Esophagus muscularis mucosa (tissue), 4 donors: ENCODE results near the gene UHMK1. TPM values are rescaled to one million over a fixed set of nuclear protein-coding genes. Genes with fewer than 3 reads are reported as not detected.
"Not testable (repeated sequence)": the region's sequence is repeated elsewhere in the genome, so short reads cannot be mapped to it uniquely, and the experiment has no call there.

Source experiments
- DNase-seq: peaks from one replicate; pipeline ENCODE4 v3.0.0-alpha.2; 2017; ENCODE audit errors: extremely low spot score
- H3K27ac ChIP-seq, 4 donors: fragments of 200-600 bp; sonication (generic); replicated peaks in 1 of 4; 1 replicate in 3 of 4; 2 replicates in 1 of 4; pipeline ENCODE4 v1.5.1; 2016 to 2019; ENCODE audit warnings: mild to moderate bottlenecking in 1 of 4
- H3K27me3 ChIP-seq, 4 donors: fragments of 200-600 bp; sonication (generic); one replicate each; pipeline versions ENCODE4 v1.5.1 to v1.6.0; 2016 to 2019
- H3K36me3 ChIP-seq, 4 donors: fragments of 200-600 bp; sonication (generic); one replicate each; pipeline ENCODE4 v1.5.1; 2016 to 2019
- H3K4me1 ChIP-seq, 4 donors: fragments of 200-600 bp; sonication (generic); one replicate each; pipeline ENCODE4 v1.5.1; 2016 to 2019
- H3K4me3 ChIP-seq, 4 donors: fragments of 200-600 bp; sonication (generic); 1 replicate in 2 of 4; 2 replicates in 2 of 4; pipeline ENCODE4 v1.5.1; 2016 to 2019; ENCODE audit warnings: mild to moderate bottlenecking in 4 of 4, moderate library complexity in 1 of 4
- H3K9me3 ChIP-seq, 4 donors: fragments of 200-600 bp; sonication (generic); 1 replicate in 3 of 4; 2 replicates in 1 of 4; pipeline ENCODE4 v1.5.1; 2016 to 2019
- CTCF ChIP-seq, 3 experiments: fragments of 200-600 bp in 2 of 3; fragments of 450-650 bp in 1 of 3; sonication (generic) in 2 of 3; IDR thresholded peaks; one replicate each; pipeline ENCODE4 v1.5.1; 2017 to 2019; ENCODE audit warnings: antibody characterized with exemption in 3 of 3, mild to moderate bottlenecking in 2 of 3, moderate library complexity in 1 of 3
- EP300 ChIP-seq: sonication (generic); formaldehyde crosslinking; IDR thresholded peaks from one replicate; pipeline ENCODE4 v1.6.1; 2017; ENCODE audit warnings: antibody characterized with exemption
- POLR2A ChIP-seq: fragments of 450-650 bp; IDR thresholded peaks from one replicate; pipeline ENCODE4 v1.6.1; 2017; ENCODE audit warnings: antibody characterized with exemption, moderate library complexity, mild to moderate bottlenecking, low read depth
- POLR2AphosphoS5 ChIP-seq, 2 donors: sonication (generic); formaldehyde crosslinking; IDR thresholded peaks; one replicate each; pipeline ENCODE4 v1.6.1; 2017; ENCODE audit warnings: antibody characterized with exemption in 2 of 2
- WGBS: methylation state at CpG from one replicate; pipeline ENCODE4 v1.1.5; 2018; 5-methylcytosine and 5-hydroxymethylcytosine counted together
- intact Hi-C: fragments of 100-400 bp; cut with DNase I; formaldehyde crosslinking; loops from one replicate; pipeline ENCODE4 v1.15.1; 2023
- total RNA-seq, 4 donors: library from RNA; depleted of rRNA; stranded (reverse); fragments of >200 nt; gene quantifications; one replicate each; pipeline versions ENCODE4 v1.1.0 to v1.2.1, GENCODE V29; 2016

Gene UHMK1
- total RNA-seq, 4 donors from 2014 or later, result 25.3 to 34.4 (median 30.6) TPM

GRCh38 chr1:162568802-162569201, 71.2 kb downstream of the UHMK1 start:
- peak in 1 of 2 donors; percentile 2 for TF ChIP-seq POLR2AphosphoS5 (IDR thresholded peaks at IDR 0.05)
- no peak for TF ChIP-seq CTCF (IDR thresholded peaks at IDR 0.05)
- no peak for TF ChIP-seq POLR2A
- TF ChIP-seq EP300, result no peak
- Histone ChIP-seq H3K27ac (peak overlapping the region in 1 of 4 donors; percentile 17), H3K27me3 (no peaks in the 10 kb centered on the region), H3K4me1 (peaks cover 6 to 54% (median 46%) of the 10 kb centered on the region in 4 donors), H3K4me3 (no peak overlapping the region), H3K9me3 (no peaks in the 10 kb centered on the region), H3K36me3 (peaks cover 8 to 42% (median 16%) of the 10 kb centered on the region in 4 donors)
- WGBS, result 41% methylated on average over 4 of the region's 4 CpGs
- intact Hi-C loops, result no loop called here
- DNase-seq, result no peak

GRCh38 chr1:162570718-162571117, 73.1 kb downstream of the UHMK1 start:
- Histone ChIP-seq H3K9me3 (no peaks in the 10 kb centered on the region), H3K4me3 (no peak overlapping the region), H3K4me1 (peaks cover 6 to 50% (median 40%) of the 10 kb centered on the region in 4 donors), H3K27ac (no peak overlapping the region), H3K27me3 (no peaks in the 10 kb centered on the region), H3K36me3 (peaks cover 8 to 42% (median 16%) of the 10 kb centered on the region in 4 donors)
- intact Hi-C loops, result no loop called here
- DNase-seq, result no peak
- no peak for TF ChIP-seq POLR2A
- TF ChIP-seq CTCF (IDR thresholded peaks at IDR 0.05), result no peak
- TF ChIP-seq POLR2AphosphoS5 (IDR thresholded peaks at IDR 0.05), result no peak
- no peak for TF ChIP-seq EP300
- 84% methylated on average over 1 of the region's 1 CpG for WGBS

GRCh38 chr1:162571121-162571520, 73.5 kb downstream of the UHMK1 start:
- peaks cover 6 to 50% (median 40%) of the 10 kb centered on the region in 4 donors for H3K4me1 ChIP-seq
- WGBS, result 89% methylated on average over 7 of the region's 7 CpGs
- H3K27ac ChIP-seq, intact Hi-C loops, H3K4me3 ChIP-seq, H3K9me3 ChIP-seq, H3K27me3 ChIP-seq, DNase-seq: not testable (repeated sequence)
- peaks cover 8 to 38% (median 15%) of the 10 kb centered on the region in 4 donors for H3K36me3 ChIP-seq

- Histone ChIP-seq H3K27ac (no peak overlapping the region), H3K36me3 (peaks cover 6 to 37% (median 14%) of the 10 kb centered on the region in 4 donors), H3K9me3 (no peaks in the 10 kb centered on the region), H3K27me3 (no peaks in the 10 kb centered on the region), H3K4me3 (no peak overlapping the region), H3K4me1 (peaks cover 6 to 50% (median 40%) of the 10 kb centered on the region in 4 donors)
- WGBS, result 69% methylated on average over 1 of the region's 1 CpG
- no peak for DNase-seq
- TF ChIP-seq CTCF (IDR thresholded peaks at IDR 0.05), result no peak
- no peak for TF ChIP-seq EP300
- TF ChIP-seq POLR2AphosphoS5 (IDR thresholded peaks at IDR 0.05), result no peak
- no peak for TF ChIP-seq POLR2A
- intact Hi-C loops, result no loop called here
These were observed 74.1 kb downstream of the UHMK1 start for GRCh38 chr1:162571696-162572095.

GRCh38 chr1:162573136-162573535, 75.5 kb downstream of the UHMK1 start:
- Histone ChIP-seq H3K27ac (no peak overlapping the region), H3K36me3 (peaks cover under 1 to 34% (median 10%) of the 10 kb centered on the region in 4 donors), H3K4me3 (no peak overlapping the region), H3K4me1 (peaks cover 6 to 49% (median 42%) of the 10 kb centered on the region in 4 donors), H3K27me3 (no peaks in the 10 kb centered on the region), H3K9me3 (no peaks in the 10 kb centered on the region)
- intact Hi-C loops, result no loop called here
- TF ChIP-seq POLR2A (no peak), CTCF (IDR thresholded peaks at IDR 0.05) (no peak), EP300 (no peak), POLR2AphosphoS5 (IDR thresholded peaks at IDR 0.05) (no peak)
- WGBS, result 95% methylated on average over 1 of the region's 1 CpG
- no peak for DNase-seq
